HG03135 (cell line): ENCODE data around the gene OR52E8.
A peak's percentile ranks its signal among the peaks of the same experiment; 100 is the strongest.

Experiments used
- ATAC-seq: cut with Tn5 transposase; IDR thresholded peaks from one replicate; pipeline ENCODE4 v1.9.1; 2021; ENCODE audit warnings: mild to moderate bottlenecking, moderate library complexity; ENCODE audit not compliant: unreplicated experiment

The OR52E8 gene

GRCh38 chr11:5857590-5857989, at the start of gene OR52E8:
Gene OR52E8 (minus strand): TSS chr11:5857690. CDS start chr11:5857690, 0 bp downstream.
- ATAC-seq, result no peak

- ATAC-seq, result no peak
These were observed 42.0 kb upstream of the OR52E8 start for GRCh38 chr11:5899534-5899933.

- ATAC-seq, result no peak
These were observed 35.4 kb upstream of the OR52E8 start, which contains the start of gene OR52E5 for GRCh38 chr11:5892908-5893307. Gene OR52E5 (plus strand): TSS chr11:5893208. CDS start chr11:5900777, 7,569 bp downstream.

GRCh38 chr11:5891216-5891800, 33.8 kb upstream of the OR52E8 start:
- ATAC-seq, result no peak

- ATAC-seq, result no peak
These were observed 30.2 kb upstream of the OR52E8 start for GRCh38 chr11:5887661-5888060.

- no peak for ATAC-seq
These were observed 29.7 kb upstream of the OR52E8 start for GRCh38 chr11:5887172-5887571.

- ATAC-seq, result no peak
These were observed 24.3 kb upstream of the OR52E8 start for GRCh38 chr11:5881756-5882155.

GRCh38 chr11:5880329-5880728, 22.8 kb upstream of the OR52E8 start, which contains the start of gene OR52E4:
Gene OR52E4 (plus strand): TSS chr11:5880629. CDS start chr11:5884293, 3,664 bp downstream.
- no peak for ATAC-seq

GRCh38 chr11:5878564-5878963, 21.1 kb upstream of the OR52E8 start:
- no peak for ATAC-seq

- ATAC-seq, result no peak
These were observed 8.3 kb upstream of the OR52E8 start for GRCh38 chr11:5865826-5866225.

GRCh38 chr11:5851002-5851401, 6.5 kb downstream of the OR52E8 start:
- ATAC-seq, result no peak

- ATAC-seq, result no peak
These were observed 9.8 kb downstream of the OR52E8 start for GRCh38 chr11:5847711-5848110.

GRCh38 chr11:5846701-5847100, 10.8 kb downstream of the OR52E8 start:
- ATAC-seq, result no peak

- ATAC-seq, result no peak
These were observed 15.7 kb downstream of the OR52E8 start, which contains the start of gene OR52E6 for GRCh38 chr11:5841797-5842196. Gene OR52E6 (minus strand): TSS chr11:5841897. CDS start chr11:5841897, 0 bp downstream.

- ATAC-seq, result no peak
These were observed 19.8 kb downstream of the OR52E8 start for GRCh38 chr11:5837695-5838094.

- no peak for ATAC-seq
These were observed 24.0 kb downstream of the OR52E8 start for GRCh38 chr11:5833446-5833845.

- ATAC-seq, result no peak
These were observed 26.2 kb downstream of the OR52E8 start for GRCh38 chr11:5831196-5831829.

- ATAC-seq, result peak; percentile 57
These were observed 39.1 kb downstream of the OR52E8 start for GRCh38 chr11:5818245-5818886.

- ATAC-seq, result no peak
These were observed 42.0 kb downstream of the OR52E8 start for GRCh38 chr11:5815534-5815933.

GRCh38 chr11:5809905-5810795, 47.3 kb downstream of the OR52E8 start:
- no peak for ATAC-seq

- peak; percentile 24 for ATAC-seq
These were observed 48.4 kb downstream of the OR52E8 start for GRCh38 chr11:5809122-5809519.
